Measurements from ENCODE around the gene LRTM1. TPM values are rescaled to one million over a fixed set of nuclear protein-coding genes. Genes with fewer than 3 reads are reported as not detected.

Gene LRTM1
- total RNA-seq, 2 donors from 2014 or later = not detected

DNA sequence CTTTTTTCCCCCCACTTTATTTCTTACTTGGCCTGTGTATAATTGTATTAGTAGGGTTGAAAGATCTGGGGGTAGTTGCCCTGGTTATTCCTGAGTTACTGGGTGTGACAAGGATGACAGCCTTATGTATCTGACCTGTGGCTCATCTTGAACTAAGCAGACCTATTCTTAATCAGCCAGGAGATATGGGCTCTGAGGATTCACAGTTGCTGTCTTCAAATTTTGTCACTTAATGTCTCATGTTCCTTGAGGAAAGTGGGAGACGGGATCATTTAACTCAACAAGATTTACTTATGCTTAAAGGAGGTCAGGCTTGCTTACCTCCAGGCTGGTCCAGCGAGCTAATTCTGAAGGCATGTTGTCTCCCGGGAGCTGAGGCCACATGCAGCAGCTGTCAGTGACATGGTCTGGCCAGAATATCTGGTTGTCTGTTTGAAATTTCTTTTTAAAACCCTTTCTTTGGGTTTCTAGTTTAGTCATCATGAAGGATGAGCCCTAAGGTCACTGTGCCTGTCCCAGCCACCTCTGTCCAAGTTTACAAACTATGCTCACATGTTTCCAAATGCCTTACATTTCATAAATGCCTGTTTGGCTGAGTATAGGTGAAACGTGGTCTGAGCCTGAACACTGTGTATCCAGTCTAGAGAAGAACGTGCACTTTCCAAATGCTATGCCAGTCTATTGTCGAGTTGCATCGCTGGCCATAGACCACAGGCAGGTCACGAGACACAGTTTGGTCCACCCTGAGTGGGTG lies 26.8 kb downstream of the LRTM1 start:
- DNase-seq (no peak), ATAC-seq (replicated peaks in 1 of 2) (no peak)
- H3K27me3 Mint-ChIP-seq (ENCODE audit: low read depth) = no peaks in the 10 kb centered on the region
- no peak overlapping the region for H3K27ac Mint-ChIP-seq
- no peaks in the 10 kb centered on the region for H3K4me1 Mint-ChIP-seq (ENCODE audit: low read depth)
- H3K9me3 Mint-ChIP-seq = no peaks in the 10 kb centered on the region
- H3K36me3 Mint-ChIP-seq (ENCODE audit: insufficient read depth in 2 of 2) = no peaks in the 10 kb centered on the region
- no peak overlapping the region for H3K4me3 Mint-ChIP-seq

DNA sequence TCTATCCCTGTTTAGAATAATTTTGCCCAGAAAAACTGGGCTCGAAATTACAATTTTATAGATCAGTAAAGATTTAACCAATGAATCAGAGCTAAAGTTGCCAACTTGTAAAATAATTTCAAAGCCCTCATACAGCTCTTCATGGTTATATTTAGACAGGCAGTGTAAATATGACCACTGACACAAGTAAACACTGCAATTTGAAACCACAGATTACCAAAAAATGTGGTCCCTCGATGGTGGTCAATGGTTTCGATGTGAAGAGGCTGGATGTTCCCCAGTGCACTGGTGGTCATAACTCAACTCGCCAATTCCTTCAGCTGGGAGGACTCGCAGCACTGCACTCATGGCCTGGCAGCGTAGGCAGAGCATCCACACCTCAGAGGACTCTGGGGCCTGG lies 28.6 kb downstream of the LRTM1 start:
- DNase-seq (no peak), ATAC-seq (replicated peaks in 1 of 2) (no peak)
- Mint-ChIP-seq H3K36me3 (ENCODE audit: insufficient read depth in 2 of 2) (no peaks in the 10 kb centered on the region), H3K4me1 (ENCODE audit: low read depth) (no peaks in the 10 kb centered on the region), H3K27me3 (ENCODE audit: low read depth) (no peaks in the 10 kb centered on the region), H3K27ac (no peak overlapping the region), H3K4me3 (no peak overlapping the region), H3K9me3 (peaks cover 0 to 2% of the 10 kb centered on the region in 2 donors)

DNA sequence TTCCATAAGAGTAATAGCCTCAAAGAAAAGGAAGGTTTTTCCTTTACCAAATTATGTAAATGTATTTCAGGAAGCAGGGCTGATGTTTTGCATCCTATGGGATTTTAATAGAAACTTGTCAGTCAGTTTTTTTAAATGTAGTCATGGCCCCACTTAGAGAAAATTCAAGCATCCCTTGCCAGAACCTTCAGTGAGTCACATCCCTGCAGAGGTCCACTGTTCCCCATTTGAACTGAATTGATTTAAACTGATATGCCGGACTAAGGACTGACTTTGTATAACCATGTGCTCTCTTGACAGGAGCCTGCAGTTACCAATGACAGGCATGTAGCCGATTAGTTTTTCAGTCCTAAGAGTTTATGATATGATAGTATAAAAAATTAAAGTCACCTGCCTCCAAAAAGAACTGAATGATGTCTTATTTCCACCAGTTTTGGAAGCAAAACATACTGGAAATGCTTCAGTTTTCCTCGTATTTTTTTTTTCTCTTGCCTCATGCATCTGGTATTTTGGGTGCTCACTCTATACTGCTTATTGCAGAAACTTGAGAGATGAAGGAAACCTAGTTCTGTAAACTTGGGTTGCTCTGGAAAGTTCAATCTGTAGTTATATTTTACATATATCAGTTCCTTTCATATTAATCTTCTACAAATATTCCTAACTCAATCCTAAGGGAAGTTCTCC lies 30.7 kb downstream of the LRTM1 start:
- no peaks in the 10 kb centered on the region for H3K27me3 Mint-ChIP-seq (ENCODE audit: low read depth)
- peaks cover 0 to 2% of the 10 kb centered on the region in 2 donors for H3K9me3 Mint-ChIP-seq

DNA sequence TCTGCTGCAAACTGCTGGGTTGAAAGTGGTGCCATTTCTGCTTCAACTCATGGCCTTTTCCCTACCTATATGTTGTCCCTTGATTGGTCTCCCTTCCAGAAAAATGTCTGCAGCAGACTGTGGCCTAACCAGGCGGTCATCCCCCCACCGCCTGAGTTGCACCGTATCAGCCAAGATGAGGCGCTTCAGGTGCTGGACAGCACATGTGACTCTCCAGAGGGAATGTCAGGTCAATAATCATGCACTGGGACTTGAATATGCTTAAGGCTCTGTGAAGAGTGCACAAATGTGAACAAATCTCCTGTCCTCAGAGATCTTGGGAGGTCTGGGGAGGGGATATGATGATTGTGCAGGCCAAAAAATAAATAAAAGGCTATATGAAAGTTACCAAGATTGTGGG lies 32.2 kb downstream of the LRTM1 start:
- ATAC-seq (replicated peaks in 1 of 2) = no peak
- no peak overlapping the region for H3K27ac Mint-ChIP-seq

More for the DNA sequence above, 30.7 kb downstream of the LRTM1 start:
- Mint-ChIP-seq H3K27ac (no peak overlapping the region), H3K36me3 (ENCODE audit: insufficient read depth in 2 of 2) (no peaks in the 10 kb centered on the region), H3K4me1 (ENCODE audit: low read depth) (no peaks in the 10 kb centered on the region), H3K4me3 (no peak overlapping the region)
- DNase-seq = no peak
- no peak for ATAC-seq (replicated peaks in 1 of 2)

DNA sequence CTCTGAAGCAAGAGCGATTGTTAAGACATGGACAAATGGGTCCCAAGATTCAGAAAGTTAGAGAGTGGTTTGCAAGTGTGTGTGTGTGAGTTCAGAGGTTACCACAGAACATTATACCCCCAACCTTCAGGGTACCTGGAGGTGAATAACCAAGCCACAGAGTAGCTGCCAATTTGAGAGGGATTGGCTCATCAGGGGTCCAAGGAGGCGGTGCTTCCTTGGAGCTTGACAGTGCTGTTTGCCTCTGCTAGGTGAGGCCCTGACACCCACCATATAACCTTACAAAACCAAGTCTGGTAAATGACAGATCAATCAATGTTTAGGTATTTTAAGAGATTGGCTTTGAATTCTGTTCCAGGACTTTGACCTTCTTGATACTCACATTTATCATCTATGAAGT lies 35.7 kb downstream of the LRTM1 start:
- Mint-ChIP-seq H3K27ac (no peak overlapping the region), H3K4me3 (no peak overlapping the region), H3K4me1 (ENCODE audit: low read depth) (no peaks in the 10 kb centered on the region), H3K27me3 (ENCODE audit: low read depth) (no peaks in the 10 kb centered on the region), H3K9me3 (peaks cover 0 to 4% of the 10 kb centered on the region in 2 donors), H3K36me3 (ENCODE audit: insufficient read depth in 2 of 2) (peaks cover 0 to 1% of the 10 kb centered on the region in 2 donors)
- ATAC-seq (replicated peaks in 1 of 2) (no peak), DNase-seq (no peak)

More for the DNA sequence above, 32.2 kb downstream of the LRTM1 start:
- Mint-ChIP-seq H3K9me3 (peaks cover 0 to 2% of the 10 kb centered on the region in 2 donors), H3K36me3 (ENCODE audit: insufficient read depth in 2 of 2) (peaks cover 0 to 1% of the 10 kb centered on the region in 2 donors), H3K4me1 (ENCODE audit: low read depth) (no peaks in the 10 kb centered on the region), H3K4me3 (no peak overlapping the region), H3K27me3 (ENCODE audit: low read depth) (no peaks in the 10 kb centered on the region)
- DNase-seq = no peak

DNA sequence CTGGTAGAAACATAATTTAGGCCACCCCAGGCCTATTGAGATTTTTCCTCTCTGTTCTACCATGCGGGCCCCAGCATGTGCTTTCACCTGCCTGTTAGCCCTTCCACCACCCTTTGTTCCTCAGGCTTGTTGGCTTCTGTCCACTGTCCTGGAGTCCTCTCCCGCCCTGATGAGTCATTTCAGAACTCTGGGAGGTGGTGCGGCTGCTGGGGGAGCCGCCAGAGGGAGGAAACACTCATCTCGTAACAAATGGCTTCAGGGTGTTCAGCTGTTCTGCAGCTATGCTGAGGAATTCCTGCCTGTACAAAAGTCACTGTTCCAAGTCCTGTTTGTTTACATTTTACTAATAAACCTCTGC lies 36.3 kb downstream of the LRTM1 start:
- Mint-ChIP-seq H3K27ac (no peak overlapping the region), H3K9me3 (peaks cover 0 to 4% of the 10 kb centered on the region in 2 donors), H3K27me3 (ENCODE audit: low read depth) (no peaks in the 10 kb centered on the region), H3K4me1 (ENCODE audit: low read depth) (no peaks in the 10 kb centered on the region), H3K4me3 (no peak overlapping the region), H3K36me3 (ENCODE audit: insufficient read depth in 2 of 2) (peaks cover 0 to 1% of the 10 kb centered on the region in 2 donors)
- no peak for ATAC-seq (replicated peaks in 1 of 2)
- no peak for DNase-seq

DNA sequence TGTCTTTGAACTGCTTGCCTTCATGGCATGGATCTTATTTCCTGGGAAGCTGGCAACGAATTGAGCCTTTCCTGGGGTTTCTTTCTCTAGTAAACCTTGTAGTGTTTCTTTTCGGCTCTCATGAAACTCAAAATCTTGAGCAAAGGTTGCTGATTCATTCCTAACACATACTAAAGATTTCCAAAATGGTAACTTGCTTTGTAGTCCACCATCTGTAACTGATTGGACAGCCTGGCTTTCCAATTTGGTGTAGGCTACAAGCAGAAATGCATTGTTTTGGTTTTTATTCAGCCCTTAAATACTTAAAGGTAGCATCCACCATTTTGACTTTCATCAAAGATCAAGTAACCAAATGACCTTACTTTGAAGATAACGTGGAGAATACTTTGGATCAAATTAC lies 38.1 kb downstream of the LRTM1 start:
- Mint-ChIP-seq H3K36me3 (ENCODE audit: insufficient read depth in 2 of 2) (peaks cover 0 to 1% of the 10 kb centered on the region in 2 donors), H3K4me1 (ENCODE audit: low read depth) (no peaks in the 10 kb centered on the region), H3K4me3 (no peak overlapping the region), H3K27me3 (ENCODE audit: low read depth) (no peaks in the 10 kb centered on the region), H3K27ac (no peak overlapping the region), H3K9me3 (peaks cover 1 to 2% of the 10 kb centered on the region in 2 donors)
- ATAC-seq (replicated peaks in 1 of 2) (no peak), DNase-seq (no peak)

DNA sequence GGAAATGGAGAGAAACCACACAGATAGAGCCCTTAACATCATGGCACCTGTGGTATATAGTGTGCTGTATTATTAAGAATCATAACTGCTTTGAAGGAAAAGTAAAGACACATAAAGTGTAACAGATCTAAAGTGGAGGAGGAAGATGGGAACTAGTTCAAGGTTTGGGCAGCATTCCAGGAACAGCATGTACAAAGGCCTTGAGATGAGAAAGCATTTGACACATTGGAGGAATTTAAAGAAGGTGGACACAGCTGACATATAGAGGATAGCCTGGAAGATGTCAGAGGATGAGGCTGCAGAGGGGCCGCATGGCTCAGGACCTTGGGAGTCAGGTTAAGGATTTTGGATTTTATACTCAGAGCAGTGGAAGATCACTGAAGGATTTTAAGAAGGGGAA lies 39.0 kb downstream of the LRTM1 start:
- no peaks in the 10 kb centered on the region for H3K27me3 Mint-ChIP-seq (ENCODE audit: low read depth)
- H3K27ac Mint-ChIP-seq = no peak overlapping the region
- no peak overlapping the region for H3K4me3 Mint-ChIP-seq
- no peaks in the 10 kb centered on the region for H3K4me1 Mint-ChIP-seq (ENCODE audit: low read depth)
- DNase-seq (no peak), ATAC-seq (replicated peaks in 1 of 2) (no peak)
- peaks cover 0 to 1% of the 10 kb centered on the region in 2 donors for H3K36me3 Mint-ChIP-seq (ENCODE audit: insufficient read depth in 2 of 2)
- peaks cover 1 to 2% of the 10 kb centered on the region in 2 donors for H3K9me3 Mint-ChIP-seq

DNA sequence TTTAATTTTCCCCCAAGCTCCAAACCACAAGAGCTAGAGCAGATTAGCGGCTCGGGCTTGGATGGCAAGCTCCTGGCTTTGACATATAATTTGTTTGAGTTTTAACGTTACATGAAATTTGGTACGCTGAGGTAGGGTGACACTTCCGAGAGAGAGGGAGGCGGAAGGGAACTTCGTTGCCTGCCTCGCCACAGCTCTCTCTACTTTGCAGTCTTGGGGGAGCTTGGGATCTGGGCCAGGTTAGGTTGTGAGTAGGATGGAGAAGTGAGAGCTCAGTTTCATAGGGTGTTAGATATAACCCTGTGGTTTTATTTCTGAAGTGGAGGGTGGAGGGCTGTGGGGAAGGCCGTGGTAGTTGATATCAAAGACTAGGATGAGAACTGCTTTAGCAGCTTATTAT lies 39.7 kb downstream of the LRTM1 start:
- H3K4me1 Mint-ChIP-seq (ENCODE audit: low read depth) = no peaks in the 10 kb centered on the region
- ATAC-seq (replicated peaks in 1 of 2) = no peak
- H3K36me3 Mint-ChIP-seq (ENCODE audit: insufficient read depth in 2 of 2) = peaks cover 0 to 1% of the 10 kb centered on the region in 2 donors
- H3K27me3 Mint-ChIP-seq (ENCODE audit: low read depth) = no peaks in the 10 kb centered on the region
- no peak overlapping the region for H3K27ac Mint-ChIP-seq
- no peak for DNase-seq
- peaks cover 2 to 4% of the 10 kb centered on the region in 2 donors for H3K9me3 Mint-ChIP-seq
- no peak overlapping the region for H3K4me3 Mint-ChIP-seq

DNA sequence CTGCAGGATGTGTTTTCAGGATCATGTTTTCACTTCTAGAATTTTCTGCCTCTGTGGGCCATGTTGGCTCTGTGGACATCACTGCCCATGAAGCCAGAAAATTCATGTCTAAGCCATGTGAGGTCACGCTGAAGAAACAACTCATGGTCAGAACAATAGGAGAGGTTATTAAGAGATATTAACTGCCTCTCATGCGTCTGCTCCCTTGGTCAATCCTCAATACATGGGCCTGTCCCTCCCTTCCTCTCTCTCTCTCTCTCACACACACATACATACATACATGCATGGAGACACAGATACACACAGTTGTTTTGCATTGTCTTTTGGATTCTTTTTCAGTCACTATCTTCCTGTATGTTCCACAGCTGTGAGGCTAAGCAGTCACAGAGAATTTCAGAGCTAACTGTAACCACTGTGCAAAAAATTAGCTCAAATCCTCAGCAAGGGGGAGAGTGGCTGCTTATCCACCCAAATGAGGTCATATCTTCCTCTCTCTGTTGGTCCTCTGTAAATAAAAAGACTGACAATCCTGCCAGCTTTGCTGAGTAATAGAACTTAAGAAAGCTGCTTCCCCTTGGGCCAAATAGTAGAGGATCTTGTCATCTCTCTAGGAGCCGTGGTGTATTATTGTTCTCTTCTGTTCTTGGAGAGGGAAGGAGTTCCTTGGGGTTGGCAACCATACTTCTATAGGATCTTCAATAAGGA lies 45.6 kb downstream of the LRTM1 start:
- no peak for ATAC-seq (replicated peaks in 1 of 2)
- Mint-ChIP-seq H3K4me1 (ENCODE audit: low read depth) (no peaks in the 10 kb centered on the region), H3K4me3 (no peak overlapping the region), H3K27me3 (ENCODE audit: low read depth) (no peaks in the 10 kb centered on the region), H3K9me3 (peaks cover 0 to 4% of the 10 kb centered on the region in 2 donors), H3K27ac (no peak overlapping the region), H3K36me3 (ENCODE audit: insufficient read depth in 2 of 2) (no peaks in the 10 kb centered on the region)
- no peak for DNase-seq

DNA sequence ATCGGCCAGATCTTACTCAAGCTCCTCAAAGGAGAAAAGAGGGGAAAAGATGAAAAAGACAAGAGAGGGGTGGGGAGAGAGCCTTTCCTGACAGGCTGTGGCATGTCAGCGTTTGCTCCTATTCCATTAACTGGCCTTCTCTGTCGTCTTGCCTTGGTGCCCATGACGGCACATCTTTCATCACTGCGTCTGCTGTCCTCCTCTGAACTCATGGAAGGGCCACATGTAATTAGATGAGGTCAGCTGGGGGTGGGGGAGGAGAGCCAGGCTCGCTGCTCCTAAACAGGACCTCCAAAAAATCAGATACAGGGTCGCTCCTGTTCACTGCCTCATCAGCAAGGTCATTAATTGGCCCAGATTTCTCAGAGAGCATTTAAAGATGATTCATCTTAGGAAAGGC lies 49.7 kb downstream of the LRTM1 start:
- Mint-ChIP-seq H3K36me3 (ENCODE audit: insufficient read depth in 2 of 2) (no peaks in the 10 kb centered on the region), H3K4me1 (ENCODE audit: low read depth) (no peaks in the 10 kb centered on the region), H3K27ac (no peak overlapping the region), H3K4me3 (no peak overlapping the region), H3K9me3 (peaks cover 0 to 2% of the 10 kb centered on the region in 2 donors), H3K27me3 (ENCODE audit: low read depth) (no peaks in the 10 kb centered on the region)
- no peak for DNase-seq
- no peak for ATAC-seq (replicated peaks in 1 of 2)

DNA sequence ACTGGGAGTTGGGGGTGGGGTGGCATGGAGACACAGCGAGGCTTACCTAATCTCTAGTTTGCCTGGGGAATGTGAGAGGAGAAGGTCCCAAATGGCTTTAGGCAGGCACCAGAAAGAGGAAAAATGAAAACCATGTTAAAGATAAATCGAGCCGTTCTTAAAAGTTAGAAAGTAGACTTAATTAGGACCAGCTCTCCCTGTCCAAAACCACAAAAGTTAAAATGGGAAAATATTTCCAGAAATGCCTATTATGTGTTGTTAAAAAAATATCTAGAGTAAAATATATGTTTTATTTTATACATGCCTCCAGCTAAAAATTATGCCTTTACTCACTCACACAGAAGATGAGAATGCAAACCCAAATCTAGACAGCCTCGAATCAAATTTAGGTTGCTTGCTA lies 50.1 kb downstream of the LRTM1 start:
- H3K27me3 Mint-ChIP-seq (ENCODE audit: low read depth) = no peaks in the 10 kb centered on the region
- H3K36me3 Mint-ChIP-seq (ENCODE audit: insufficient read depth in 2 of 2) = no peaks in the 10 kb centered on the region
- peaks cover 0 to 2% of the 10 kb centered on the region in 2 donors for H3K9me3 Mint-ChIP-seq
- no peaks in the 10 kb centered on the region for H3K4me1 Mint-ChIP-seq (ENCODE audit: low read depth)
- H3K27ac Mint-ChIP-seq = no peak overlapping the region
- no peak for ATAC-seq (replicated peaks in 1 of 2)
- no peak for DNase-seq
- no peak overlapping the region for H3K4me3 Mint-ChIP-seq

DNA sequence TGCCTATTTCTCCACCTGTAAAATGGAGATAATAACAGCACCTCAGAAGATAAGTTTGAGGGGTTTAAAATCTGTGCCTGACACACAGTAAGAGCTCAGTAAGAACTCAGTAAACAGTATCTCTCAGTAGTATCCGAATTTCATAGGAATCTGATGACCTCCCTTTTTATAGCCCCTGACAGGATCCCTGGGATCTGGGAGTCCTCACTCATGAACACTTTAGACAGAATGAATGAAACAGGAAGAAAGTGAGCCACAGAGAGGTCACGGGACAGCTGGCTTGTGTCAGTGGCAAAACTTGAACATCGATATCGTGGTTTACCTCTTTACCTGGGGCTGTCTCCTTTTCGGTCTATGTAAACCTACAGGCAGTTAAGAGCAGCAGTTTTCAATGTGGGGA lies 51.2 kb downstream of the LRTM1 start:
- Mint-ChIP-seq H3K4me3 (no peak overlapping the region), H3K27ac (no peak overlapping the region), H3K4me1 (ENCODE audit: low read depth) (no peaks in the 10 kb centered on the region), H3K27me3 (ENCODE audit: low read depth) (no peaks in the 10 kb centered on the region), H3K36me3 (ENCODE audit: insufficient read depth in 2 of 2) (no peaks in the 10 kb centered on the region), H3K9me3 (peaks cover 2% of the 10 kb centered on the region in 2 donors)
- ATAC-seq (replicated peaks in 1 of 2) = no peak
- DNase-seq = no peak

Data from activated T-cell treated with anti-CD3 and anti-CD28 coated beads, Interleukin-2, amount 50 U/mL, for 72 hours (primary cell).